ENCODE data around the gene SYT9. TPM values are rescaled to one million over a fixed set of nuclear protein-coding genes. Genes with fewer than 3 reads are reported as not detected.

Gene SYT9
- polyA plus RNA-seq, 1 donor: 0.93 TPM

GRCh38 chr11:7381937-7382336 is 130.2 kb downstream of the SYT9 start:
- WGBS (ENCODE audit: insufficient coverage, low lambda C conversion rate): no CpG with 5 or more reads among the region's 2 CpGs
- Histone ChIP-seq H3K4me1 (ENCODE audit: control insufficient read depth, insufficient read depth, low read length) (no peaks in the 10 kb centered on the region), H3K9me3 (ENCODE audit: control insufficient read depth, low read depth, low read length) (no peaks in the 10 kb centered on the region), H3K27me3 (ENCODE audit: control insufficient read depth, insufficient read depth, low read length) (no peaks in the 10 kb centered on the region), H3K27ac (ENCODE audit: low read length) (no peak overlapping the region), H3K36me3 (ENCODE audit: control insufficient read depth, insufficient read depth, low read length) (no peaks in the 10 kb centered on the region), H3K4me3 (ENCODE audit: low read length) (no peak overlapping the region)
- no peak for DNase-seq

DNA sequence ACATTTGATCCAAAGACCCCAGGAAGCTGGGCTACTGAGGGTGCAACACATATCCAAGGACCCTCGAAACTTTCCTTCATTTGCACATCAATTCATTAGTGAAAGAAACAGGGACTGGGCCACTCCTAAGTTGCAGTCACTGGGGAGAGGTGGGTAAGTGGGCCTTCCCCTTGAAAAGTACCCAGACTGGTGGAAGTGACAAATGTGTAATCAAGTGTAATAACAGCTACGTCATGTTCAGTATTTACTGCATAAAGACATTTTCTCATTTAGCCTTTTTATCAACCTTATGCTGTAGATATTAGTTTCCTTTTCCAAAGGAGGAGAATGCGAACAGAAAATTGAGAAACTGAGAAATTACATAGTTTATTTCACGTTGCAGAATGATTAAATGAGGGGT is 131.7 kb downstream of the SYT9 start:
- Histone ChIP-seq H3K4me3 (ENCODE audit: low read length) (no peak overlapping the region), H3K36me3 (ENCODE audit: control insufficient read depth, insufficient read depth, low read length) (no peaks in the 10 kb centered on the region), H3K27ac (ENCODE audit: low read length) (no peak overlapping the region), H3K27me3 (ENCODE audit: control insufficient read depth, insufficient read depth, low read length) (no peaks in the 10 kb centered on the region), H3K4me1 (ENCODE audit: control insufficient read depth, insufficient read depth, low read length) (no peaks in the 10 kb centered on the region), H3K9me3 (ENCODE audit: control insufficient read depth, low read depth, low read length) (no peaks in the 10 kb centered on the region)
- no peak for DNase-seq
- WGBS (ENCODE audit: insufficient coverage, low lambda C conversion rate): 83% methylated on average over 1 of the region's 4 CpGs

DNA sequence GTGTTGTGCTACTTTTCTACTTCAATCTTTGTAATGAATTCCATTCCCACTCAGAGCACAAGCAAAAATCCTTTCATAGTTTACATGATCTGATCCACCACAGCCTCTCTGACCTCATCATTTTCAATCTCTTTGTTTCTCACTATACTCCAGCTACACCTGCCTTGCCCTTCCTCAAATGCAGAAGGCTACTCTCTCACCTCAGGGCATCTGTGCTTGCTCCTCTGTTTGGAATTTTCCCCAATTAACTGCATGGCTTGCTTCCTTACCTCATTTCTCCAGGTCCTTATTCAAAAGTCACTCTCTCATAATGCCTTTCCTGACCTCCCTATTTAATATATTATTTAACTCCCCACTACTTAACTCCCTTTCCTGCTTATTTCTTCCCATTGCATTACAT is 133.0 kb downstream of the SYT9 start:
- Histone ChIP-seq H3K4me1 (ENCODE audit: control insufficient read depth, insufficient read depth, low read length) (no peaks in the 10 kb centered on the region), H3K27me3 (ENCODE audit: control insufficient read depth, insufficient read depth, low read length) (no peaks in the 10 kb centered on the region), H3K4me3 (ENCODE audit: low read length) (no peak overlapping the region), H3K9me3 (ENCODE audit: control insufficient read depth, low read depth, low read length) (no peaks in the 10 kb centered on the region), H3K27ac (ENCODE audit: low read length) (no peak overlapping the region), H3K36me3 (ENCODE audit: control insufficient read depth, insufficient read depth, low read length) (no peaks in the 10 kb centered on the region)
- DNase-seq: no peak

DNA sequence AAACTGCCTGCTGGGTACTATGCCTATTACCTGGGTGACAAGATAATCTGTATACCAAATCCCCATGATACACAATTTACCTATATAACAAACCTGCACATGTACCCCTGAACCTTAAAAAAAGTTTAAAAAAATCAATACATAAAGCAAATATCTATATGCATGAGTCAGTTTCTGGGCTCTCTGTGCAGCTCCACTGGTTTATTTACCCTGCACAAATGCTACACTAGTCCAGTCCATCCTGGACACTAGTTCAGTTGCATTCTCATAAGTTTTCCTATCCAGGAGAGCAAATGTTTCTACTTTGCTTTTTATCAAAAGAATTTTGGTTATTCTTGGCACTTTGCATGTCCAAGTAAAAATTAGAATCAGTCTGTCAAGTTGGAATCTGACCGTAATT is 133.8 kb downstream of the SYT9 start:
- Histone ChIP-seq H3K27me3 (ENCODE audit: control insufficient read depth, insufficient read depth, low read length) (no peaks in the 10 kb centered on the region), H3K4me3 (ENCODE audit: low read length) (no peak overlapping the region), H3K27ac (ENCODE audit: low read length) (no peak overlapping the region), H3K9me3 (ENCODE audit: control insufficient read depth, low read depth, low read length) (no peaks in the 10 kb centered on the region), H3K4me1 (ENCODE audit: control insufficient read depth, insufficient read depth, low read length) (no peaks in the 10 kb centered on the region), H3K36me3 (ENCODE audit: control insufficient read depth, insufficient read depth, low read length) (no peaks in the 10 kb centered on the region)
- WGBS (ENCODE audit: insufficient coverage, low lambda C conversion rate): no CpG with 5 or more reads among the region's 1 CpG
- DNase-seq: no peak

- WGBS (ENCODE audit: insufficient coverage, low lambda C conversion rate): no CpG with 5 or more reads among the region's 8 CpGs
- Histone ChIP-seq H3K27me3 (ENCODE audit: control insufficient read depth, insufficient read depth, low read length) (no peaks in the 10 kb centered on the region), H3K36me3 (ENCODE audit: control insufficient read depth, insufficient read depth, low read length) (no peaks in the 10 kb centered on the region), H3K27ac (ENCODE audit: low read length) (no peak overlapping the region), H3K9me3 (ENCODE audit: control insufficient read depth, low read depth, low read length) (no peaks in the 10 kb centered on the region), H3K4me3 (ENCODE audit: low read length) (no peak overlapping the region), H3K4me1 (ENCODE audit: control insufficient read depth, insufficient read depth, low read length) (no peaks in the 10 kb centered on the region)
- DNase-seq: no peak
These were observed 162.5 kb downstream of the SYT9 start for GRCh38 chr11:7413961-7414915.

GRCh38 chr11:7414973-7415817 is 163.5 kb downstream of the SYT9 start:
- Histone ChIP-seq H3K27ac (ENCODE audit: low read length) (no peak overlapping the region), H3K4me3 (ENCODE audit: low read length) (no peak overlapping the region), H3K27me3 (ENCODE audit: control insufficient read depth, insufficient read depth, low read length) (no peaks in the 10 kb centered on the region), H3K36me3 (ENCODE audit: control insufficient read depth, insufficient read depth, low read length) (no peaks in the 10 kb centered on the region), H3K9me3 (ENCODE audit: control insufficient read depth, low read depth, low read length) (no peaks in the 10 kb centered on the region), H3K4me1 (ENCODE audit: control insufficient read depth, insufficient read depth, low read length) (no peaks in the 10 kb centered on the region)
- DNase-seq: no peak
- no CpG with 5 or more reads among the region's 14 CpGs for WGBS (ENCODE audit: insufficient coverage, low lambda C conversion rate)

DNA sequence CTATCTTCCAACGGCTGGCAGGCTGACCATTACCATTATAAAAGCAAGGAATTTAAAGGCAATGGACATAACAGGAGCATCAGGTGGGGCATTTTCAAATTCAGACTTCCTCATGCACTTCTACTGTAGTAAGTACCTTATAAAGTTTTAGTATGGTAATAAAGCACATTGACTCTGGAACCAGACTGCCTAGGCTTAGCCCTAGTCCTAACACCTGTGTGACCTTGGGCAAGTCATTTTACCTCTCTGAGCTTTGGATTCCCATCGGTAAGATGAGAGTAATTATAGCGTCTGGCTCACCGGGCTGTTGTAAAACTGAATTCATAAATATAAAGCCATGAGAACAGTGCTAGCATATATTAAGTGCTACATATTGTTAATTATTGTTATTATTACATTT is 164.4 kb downstream of the SYT9 start:
- H3K9me3 ChIP-seq (ENCODE audit: control insufficient read depth, low read depth, low read length): no peaks in the 10 kb centered on the region
- H3K27me3 ChIP-seq (ENCODE audit: control insufficient read depth, insufficient read depth, low read length): no peaks in the 10 kb centered on the region
- no peak for DNase-seq
- WGBS (ENCODE audit: insufficient coverage, low lambda C conversion rate): no CpG with 5 or more reads among the region's 4 CpGs
- H3K36me3 ChIP-seq (ENCODE audit: control insufficient read depth, insufficient read depth, low read length): no peaks in the 10 kb centered on the region
- no peak overlapping the region for H3K27ac ChIP-seq (ENCODE audit: low read length)
- no peaks in the 10 kb centered on the region for H3K4me1 ChIP-seq (ENCODE audit: control insufficient read depth, insufficient read depth, low read length)
- no peak overlapping the region for H3K4me3 ChIP-seq (ENCODE audit: low read length)

- Histone ChIP-seq H3K4me1 (ENCODE audit: control insufficient read depth, insufficient read depth, low read length) (no peaks in the 10 kb centered on the region), H3K27ac (ENCODE audit: low read length) (no peak overlapping the region), H3K4me3 (ENCODE audit: low read length) (no peak overlapping the region)
These were observed 165.6 kb downstream of the SYT9 start for GRCh38 chr11:7417328-7417727.

DNA sequence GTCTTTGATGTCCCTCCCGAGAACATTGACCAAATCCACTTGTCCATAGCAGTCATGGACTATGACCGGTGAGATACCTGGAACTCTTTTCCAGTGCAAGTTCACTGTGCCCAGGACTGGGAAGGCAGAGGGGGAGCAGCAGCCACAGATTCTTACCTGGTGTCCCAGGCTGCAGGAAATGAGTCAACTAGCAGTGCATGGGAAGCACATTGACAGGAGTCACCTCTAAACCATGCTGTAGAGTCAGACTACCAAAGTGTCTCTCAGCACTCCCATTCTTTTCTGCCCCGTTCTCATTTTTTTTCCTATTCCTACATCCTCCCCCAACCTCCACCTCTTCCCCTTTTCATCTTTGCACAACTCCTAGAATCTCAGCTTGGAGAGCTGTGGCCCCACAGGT is 166.4 kb downstream of the SYT9 start:
- H3K4me3 ChIP-seq (ENCODE audit: low read length): no peak overlapping the region
- 80% methylated on average over 1 of the region's 3 CpGs for whole genome bisulfite sequencing (ENCODE audit: insufficient coverage, low lambda C conversion rate)
- no peak overlapping the region for H3K27ac ChIP-seq (ENCODE audit: low read length)
- H3K4me1 ChIP-seq (ENCODE audit: control insufficient read depth, insufficient read depth, low read length): no peaks in the 10 kb centered on the region
- no peaks in the 10 kb centered on the region for H3K36me3 ChIP-seq (ENCODE audit: control insufficient read depth, insufficient read depth, low read length)
- DNase-seq: no peak
- no peaks in the 10 kb centered on the region for H3K9me3 ChIP-seq (ENCODE audit: control insufficient read depth, low read depth, low read length)
- H3K27me3 ChIP-seq (ENCODE audit: control insufficient read depth, insufficient read depth, low read length): no peaks in the 10 kb centered on the region

More at GRCh38 chr11:7417328-7417727, 165.6 kb downstream of the SYT9 start:
- H3K9me3 ChIP-seq (ENCODE audit: control insufficient read depth, low read depth, low read length): no peaks in the 10 kb centered on the region
- no peak for DNase-seq
- H3K27me3 ChIP-seq (ENCODE audit: control insufficient read depth, insufficient read depth, low read length): no peaks in the 10 kb centered on the region
- no peaks in the 10 kb centered on the region for H3K36me3 ChIP-seq (ENCODE audit: control insufficient read depth, insufficient read depth, low read length)

DNA sequence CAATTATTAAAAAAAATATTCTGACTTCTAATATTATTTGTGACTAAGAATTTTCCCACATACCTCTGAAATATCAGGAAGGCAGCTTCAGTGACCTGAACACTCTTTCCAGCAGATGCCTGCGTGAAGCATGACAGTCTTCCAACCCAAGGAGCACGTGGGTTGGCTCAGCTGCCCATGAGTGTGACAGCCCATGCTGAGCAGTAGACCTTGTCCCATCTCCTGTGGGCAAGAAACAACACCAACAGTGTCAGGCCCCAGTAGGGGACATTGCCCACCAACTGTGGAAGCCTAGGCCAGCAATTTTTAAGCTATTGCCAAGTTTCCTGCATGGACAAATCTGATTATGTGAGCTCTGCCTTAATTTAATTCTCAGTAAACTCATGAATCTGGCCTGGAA is 167.2 kb downstream of the SYT9 start:
- no CpG with 5 or more reads among the region's 2 CpGs for WGBS (ENCODE audit: insufficient coverage, low lambda C conversion rate)
- Histone ChIP-seq H3K36me3 (ENCODE audit: control insufficient read depth, insufficient read depth, low read length) (no peaks in the 10 kb centered on the region), H3K4me3 (ENCODE audit: low read length) (no peak overlapping the region), H3K27me3 (ENCODE audit: control insufficient read depth, insufficient read depth, low read length) (no peaks in the 10 kb centered on the region), H3K27ac (ENCODE audit: low read length) (no peak overlapping the region), H3K9me3 (ENCODE audit: control insufficient read depth, low read depth, low read length) (no peaks in the 10 kb centered on the region), H3K4me1 (ENCODE audit: control insufficient read depth, insufficient read depth, low read length) (no peaks in the 10 kb centered on the region)
- DNase-seq: no peak
